Measurements from ENCODE around the gene HSPD1.
A peak's percentile ranks its signal among the peaks of the same experiment; 100 is the strongest.

Gene HSPD1

GRCh38 chr2:197513915-197514314 lies 14.3 kb upstream of the HSPD1 start:
- no peak overlapping the region for H3K9ac ChIP-seq (ENCODE audit: low read length)
- no peaks in the 10 kb centered on the region for H3K36me3 ChIP-seq (ENCODE audit: control insufficient read depth, insufficient read depth, low read length)
- H3K27me3 ChIP-seq (ENCODE audit: control insufficient read depth, insufficient read depth, low read length), result no peaks in the 10 kb centered on the region
- H3K9me3 ChIP-seq (ENCODE audit: control insufficient read depth, low read length), result no peaks in the 10 kb centered on the region
- no peak overlapping the region for H3K4me3 ChIP-seq (ENCODE audit: low read length)
- H3K4me1 ChIP-seq (ENCODE audit: control insufficient read depth, insufficient read depth, low read length), result peaks cover 6% of the 10 kb centered on the region

- H3K4me3 ChIP-seq (ENCODE audit: low read length), result no peak overlapping the region
- H3K9me3 ChIP-seq (ENCODE audit: control insufficient read depth, low read length), result no peaks in the 10 kb centered on the region
- H3K9ac ChIP-seq (ENCODE audit: low read length), result no peak overlapping the region
- H3K4me1 ChIP-seq (ENCODE audit: control insufficient read depth, insufficient read depth, low read length), result peaks cover 9% of the 10 kb centered on the region
- no peaks in the 10 kb centered on the region for H3K36me3 ChIP-seq (ENCODE audit: control insufficient read depth, insufficient read depth, low read length)
- no peaks in the 10 kb centered on the region for H3K27me3 ChIP-seq (ENCODE audit: control insufficient read depth, insufficient read depth, low read length)
These were observed 7.0 kb upstream of the HSPD1 start for GRCh38 chr2:197506658-197507057.

- H3K4me1 ChIP-seq (ENCODE audit: control insufficient read depth, insufficient read depth, low read length), result peaks cover 9% of the 10 kb centered on the region
- H3K27me3 ChIP-seq (ENCODE audit: control insufficient read depth, insufficient read depth, low read length), result no peaks in the 10 kb centered on the region
- H3K9ac ChIP-seq (ENCODE audit: low read length), result no peak overlapping the region
- no peaks in the 10 kb centered on the region for H3K36me3 ChIP-seq (ENCODE audit: control insufficient read depth, insufficient read depth, low read length)
- H3K9me3 ChIP-seq (ENCODE audit: control insufficient read depth, low read length), result no peaks in the 10 kb centered on the region
- H3K4me3 ChIP-seq (ENCODE audit: low read length), result no peak overlapping the region
These were observed 4.9 kb upstream of the HSPD1 start for GRCh38 chr2:197504512-197504911.

GRCh38 chr2:197504000-197504399 lies 4.4 kb upstream of the HSPD1 start:
- peaks cover 9% of the 10 kb centered on the region for H3K4me1 ChIP-seq (ENCODE audit: control insufficient read depth, insufficient read depth, low read length)
- H3K4me3 ChIP-seq (ENCODE audit: low read length), result no peak overlapping the region
- no peaks in the 10 kb centered on the region for H3K27me3 ChIP-seq (ENCODE audit: control insufficient read depth, insufficient read depth, low read length)
- no peak overlapping the region for H3K9ac ChIP-seq (ENCODE audit: low read length)
- H3K9me3 ChIP-seq (ENCODE audit: control insufficient read depth, low read length), result no peaks in the 10 kb centered on the region
- H3K36me3 ChIP-seq (ENCODE audit: control insufficient read depth, insufficient read depth, low read length), result no peaks in the 10 kb centered on the region

- Histone ChIP-seq H3K4me1 (ENCODE audit: control insufficient read depth, insufficient read depth, low read length) (peaks cover 9% of the 10 kb centered on the region), H3K4me3 (ENCODE audit: low read length) (no peak overlapping the region), H3K9ac (ENCODE audit: low read length) (no peak overlapping the region)
These were observed 3.0 kb upstream of the HSPD1 start for GRCh38 chr2:197502685-197503084.

GRCh38 chr2:197502201-197502600 lies 2.6 kb upstream of the HSPD1 start:
- Histone ChIP-seq H3K9ac (ENCODE audit: low read length) (no peak overlapping the region), H3K36me3 (ENCODE audit: control insufficient read depth, insufficient read depth, low read length) (no peaks in the 10 kb centered on the region), H3K4me1 (ENCODE audit: control insufficient read depth, insufficient read depth, low read length) (peaks cover 9% of the 10 kb centered on the region), H3K4me3 (ENCODE audit: low read length) (no peak overlapping the region), H3K27me3 (ENCODE audit: control insufficient read depth, insufficient read depth, low read length) (no peaks in the 10 kb centered on the region), H3K9me3 (ENCODE audit: control insufficient read depth, low read length) (no peaks in the 10 kb centered on the region)

More at GRCh38 chr2:197502685-197503084, 3.0 kb upstream of the HSPD1 start:
- Histone ChIP-seq H3K27me3 (ENCODE audit: control insufficient read depth, insufficient read depth, low read length) (no peaks in the 10 kb centered on the region), H3K9me3 (ENCODE audit: control insufficient read depth, low read length) (no peaks in the 10 kb centered on the region), H3K36me3 (ENCODE audit: control insufficient read depth, insufficient read depth, low read length) (no peaks in the 10 kb centered on the region)

- H3K4me3 ChIP-seq (ENCODE audit: low read length), result peak overlapping the region; percentile 57
- H3K36me3 ChIP-seq (ENCODE audit: control insufficient read depth, insufficient read depth, low read length), result no peaks in the 10 kb centered on the region
- no peaks in the 10 kb centered on the region for H3K9me3 ChIP-seq (ENCODE audit: control insufficient read depth, low read length)
- peaks cover 9% of the 10 kb centered on the region for H3K4me1 ChIP-seq (ENCODE audit: control insufficient read depth, insufficient read depth, low read length)
- H3K27me3 ChIP-seq (ENCODE audit: control insufficient read depth, insufficient read depth, low read length), result no peaks in the 10 kb centered on the region
- H3K9ac ChIP-seq (ENCODE audit: low read length), result peak overlapping the region; percentile 87
These were observed 977 bp upstream of the HSPD1 start for GRCh38 chr2:197500503-197501131.

- no peaks in the 10 kb centered on the region for H3K9me3 ChIP-seq (ENCODE audit: control insufficient read depth, low read length)
- no peaks in the 10 kb centered on the region for H3K27me3 ChIP-seq (ENCODE audit: control insufficient read depth, insufficient read depth, low read length)
- H3K36me3 ChIP-seq (ENCODE audit: control insufficient read depth, insufficient read depth, low read length), result no peaks in the 10 kb centered on the region
- peak overlapping the region; percentile 71 for H3K4me3 ChIP-seq (ENCODE audit: low read length)
- peaks cover 9% of the 10 kb centered on the region for H3K4me1 ChIP-seq (ENCODE audit: control insufficient read depth, insufficient read depth, low read length)
- peak overlapping the region; percentile 69 for H3K9ac ChIP-seq (ENCODE audit: low read length)
These were observed 575 bp downstream of the HSPD1 start for GRCh38 chr2:197498937-197499593.

- Histone ChIP-seq H3K9me3 (ENCODE audit: control insufficient read depth, low read length) (no peaks in the 10 kb centered on the region), H3K36me3 (ENCODE audit: control insufficient read depth, insufficient read depth, low read length) (no peaks in the 10 kb centered on the region), H3K27me3 (ENCODE audit: control insufficient read depth, insufficient read depth, low read length) (no peaks in the 10 kb centered on the region), H3K9ac (ENCODE audit: low read length) (peak overlapping the region; percentile 69), H3K4me1 (ENCODE audit: control insufficient read depth, insufficient read depth, low read length) (peaks cover 9% of the 10 kb centered on the region), H3K4me3 (ENCODE audit: low read length) (peak overlapping the region; percentile 71)
These were observed 1.3 kb downstream of the HSPD1 start for GRCh38 chr2:197498235-197498936.

GRCh38 chr2:197497326-197497725 lies 2.3 kb downstream of the HSPD1 start:
- no peaks in the 10 kb centered on the region for H3K9me3 ChIP-seq (ENCODE audit: control insufficient read depth, low read length)
- H3K36me3 ChIP-seq (ENCODE audit: control insufficient read depth, insufficient read depth, low read length), result no peaks in the 10 kb centered on the region
- H3K4me1 ChIP-seq (ENCODE audit: control insufficient read depth, insufficient read depth, low read length), result peaks cover 5% of the 10 kb centered on the region
- H3K9ac ChIP-seq (ENCODE audit: low read length), result no peak overlapping the region
- no peak overlapping the region for H3K4me3 ChIP-seq (ENCODE audit: low read length)
- no peaks in the 10 kb centered on the region for H3K27me3 ChIP-seq (ENCODE audit: control insufficient read depth, insufficient read depth, low read length)

GRCh38 chr2:197496695-197497094 lies 2.9 kb downstream of the HSPD1 start:
- Histone ChIP-seq H3K27me3 (ENCODE audit: control insufficient read depth, insufficient read depth, low read length) (no peaks in the 10 kb centered on the region), H3K9ac (ENCODE audit: low read length) (no peak overlapping the region), H3K9me3 (ENCODE audit: control insufficient read depth, low read length) (no peaks in the 10 kb centered on the region), H3K4me1 (ENCODE audit: control insufficient read depth, insufficient read depth, low read length) (no peaks in the 10 kb centered on the region), H3K4me3 (ENCODE audit: low read length) (no peak overlapping the region), H3K36me3 (ENCODE audit: control insufficient read depth, insufficient read depth, low read length) (no peaks in the 10 kb centered on the region)

GRCh38 chr2:197495433-197496134 lies 4.1 kb downstream of the HSPD1 start:
- no peak overlapping the region for H3K9ac ChIP-seq (ENCODE audit: low read length)
- H3K9me3 ChIP-seq (ENCODE audit: control insufficient read depth, low read length), result no peaks in the 10 kb centered on the region
- no peaks in the 10 kb centered on the region for H3K36me3 ChIP-seq (ENCODE audit: control insufficient read depth, insufficient read depth, low read length)
- no peaks in the 10 kb centered on the region for H3K27me3 ChIP-seq (ENCODE audit: control insufficient read depth, insufficient read depth, low read length)
- no peaks in the 10 kb centered on the region for H3K4me1 ChIP-seq (ENCODE audit: control insufficient read depth, insufficient read depth, low read length)
- H3K4me3 ChIP-seq (ENCODE audit: low read length), result no peak overlapping the region

Data from mucosa of stomach (tissue), 1 donor.